ENCODE data around the gene KRT32. TPM values are rescaled to one million over a fixed set of nuclear protein-coding genes. Genes with fewer than 3 reads are reported as not detected.

Gene KRT32
- total RNA-seq, 1 experiment from 2014 or later: not detected

GRCh38 chr17:41500131-41500911 lies 33.1 kb upstream of the KRT32 start:
- no peaks in the 10 kb centered on the region for H3K27me3 ChIP-seq
- no peak overlapping the region for H3K27ac ChIP-seq
- no peaks in the 10 kb centered on the region for H3K9me3 ChIP-seq (replicated peaks)
- no peak overlapping the region for H3K4me3 ChIP-seq
- no peak for DNase-seq
- no peaks in the 10 kb centered on the region for H3K36me3 ChIP-seq
- H3K4me1 ChIP-seq: peaks cover 2% of the 10 kb centered on the region

- no peak overlapping the region for H3K4me3 ChIP-seq
- H3K27me3 ChIP-seq: no peaks in the 10 kb centered on the region
- H3K9me3 ChIP-seq (replicated peaks): no peaks in the 10 kb centered on the region
- H3K4me1 ChIP-seq: peaks cover 8% of the 10 kb centered on the region
- DNase-seq: no peak
- H3K27ac ChIP-seq: no peak overlapping the region
- H3K36me3 ChIP-seq: no peaks in the 10 kb centered on the region
Measured at GRCh38 chr17:41499714-41500113, 32.5 kb upstream of the KRT32 start.

GRCh38 chr17:41498276-41498675 lies 31.1 kb upstream of the KRT32 start:
- Histone ChIP-seq H3K27me3 (no peaks in the 10 kb centered on the region), H3K4me1 (peaks cover 14% of the 10 kb centered on the region), H3K4me3 (no peak overlapping the region), H3K36me3 (no peaks in the 10 kb centered on the region), H3K9me3 (replicated peaks) (no peaks in the 10 kb centered on the region), H3K27ac (no peak overlapping the region)
- no peak for DNase-seq

GRCh38 chr17:41496803-41497484 lies 29.8 kb upstream of the KRT32 start:
- H3K9me3 ChIP-seq (replicated peaks): no peaks in the 10 kb centered on the region
- peaks cover 14% of the 10 kb centered on the region for H3K4me1 ChIP-seq
- H3K27me3 ChIP-seq: no peaks in the 10 kb centered on the region
- no peak overlapping the region for H3K27ac ChIP-seq
- peak; percentile 56 to 70 for DNase-seq
- H3K4me3 ChIP-seq: no peak overlapping the region
- H3K36me3 ChIP-seq: no peaks in the 10 kb centered on the region

GRCh38 chr17:41494524-41494923 lies 27.3 kb upstream of the KRT32 start:
- no peaks in the 10 kb centered on the region for H3K27me3 ChIP-seq
- H3K9me3 ChIP-seq (replicated peaks): no peaks in the 10 kb centered on the region
- H3K36me3 ChIP-seq: no peaks in the 10 kb centered on the region
- peak; percentile 61 to 66 for DNase-seq
- peak overlapping the region; percentile 10; the same call in 1 of the 2 replicates for H3K27ac ChIP-seq
- H3K4me3 ChIP-seq: no peak overlapping the region
- H3K4me1 ChIP-seq: peaks cover 14% of the 10 kb centered on the region

GRCh38 chr17:41492771-41493170 lies 25.6 kb upstream of the KRT32 start:
- H3K27me3 ChIP-seq: no peaks in the 10 kb centered on the region
- no peak overlapping the region for H3K27ac ChIP-seq
- H3K36me3 ChIP-seq: no peaks in the 10 kb centered on the region
- no peaks in the 10 kb centered on the region for H3K9me3 ChIP-seq (replicated peaks)
- peaks cover 14% of the 10 kb centered on the region for H3K4me1 ChIP-seq
- DNase-seq: peak; percentile 32 to 45
- H3K4me3 ChIP-seq: no peak overlapping the region

GRCh38 chr17:41492351-41492750 lies 25.2 kb upstream of the KRT32 start:
- H3K27me3 ChIP-seq: no peaks in the 10 kb centered on the region
- no peaks in the 10 kb centered on the region for H3K9me3 ChIP-seq (replicated peaks)
- H3K27ac ChIP-seq: no peak overlapping the region
- DNase-seq: no peak
- no peak overlapping the region for H3K4me3 ChIP-seq
- H3K36me3 ChIP-seq: no peaks in the 10 kb centered on the region
- peaks cover 14% of the 10 kb centered on the region for H3K4me1 ChIP-seq

GRCh38 chr17:41491476-41491875 lies 24.3 kb upstream of the KRT32 start:
- Histone ChIP-seq H3K27me3 (no peaks in the 10 kb centered on the region), H3K27ac (no peak overlapping the region), H3K4me3 (no peak overlapping the region), H3K36me3 (no peaks in the 10 kb centered on the region), H3K4me1 (peaks cover 14% of the 10 kb centered on the region), H3K9me3 (replicated peaks) (no peaks in the 10 kb centered on the region)
- DNase-seq: no peak

- H3K4me1 ChIP-seq: peaks cover 12% of the 10 kb centered on the region
- no peak for DNase-seq
- H3K4me3 ChIP-seq: no peak overlapping the region
- H3K9me3 ChIP-seq (replicated peaks): no peaks in the 10 kb centered on the region
- H3K27me3 ChIP-seq: no peaks in the 10 kb centered on the region
- H3K27ac ChIP-seq: no peak overlapping the region
- H3K36me3 ChIP-seq: no peaks in the 10 kb centered on the region
Measured at GRCh38 chr17:41490000-41490990, 23.1 kb upstream of the KRT32 start.

GRCh38 chr17:41489531-41489930 lies 22.3 kb upstream of the KRT32 start, which contains the start of gene KRT36:
Gene KRT36, minus strand, starts transcription at chr17:41489910. Its CDS starts 46 bp downstream, at chr17:41489864.
- Histone ChIP-seq H3K4me3 (no peak within 1 kb of the TSS), H3K27ac (no peak within 1 kb of the TSS), H3K36me3 (no peaks in the 10 kb centered on the region), H3K4me1 (peaks cover 5% of the 10 kb centered on the region), H3K9me3 (replicated peaks) (no peaks in the 10 kb centered on the region), H3K27me3 (no peaks in the 10 kb centered on the region)
- DNase-seq: no peak

GRCh38 chr17:41486809-41487530 lies 19.8 kb upstream of the KRT32 start:
- DNase-seq: no peak
- Histone ChIP-seq H3K4me3 (no peak overlapping the region), H3K27ac (no peak overlapping the region), H3K27me3 (no peaks in the 10 kb centered on the region), H3K9me3 (replicated peaks) (no peaks in the 10 kb centered on the region), H3K36me3 (no peaks in the 10 kb centered on the region), H3K4me1 (no peaks in the 10 kb centered on the region)

- no peaks in the 10 kb centered on the region for H3K27me3 ChIP-seq
Measured at GRCh38 chr17:41486316-41486715, 19.1 kb upstream of the KRT32 start.

GRCh38 chr17:41484920-41485904 lies 18.0 kb upstream of the KRT32 start:
- Histone ChIP-seq H3K4me3 (no peak overlapping the region), H3K36me3 (no peaks in the 10 kb centered on the region), H3K4me1 (no peaks in the 10 kb centered on the region), H3K9me3 (replicated peaks) (no peaks in the 10 kb centered on the region), H3K27ac (no peak overlapping the region), H3K27me3 (no peaks in the 10 kb centered on the region)
- DNase-seq: no peak

More at GRCh38 chr17:41486316-41486715, 19.1 kb upstream of the KRT32 start:
- no peak overlapping the region for H3K4me3 ChIP-seq
- H3K9me3 ChIP-seq (replicated peaks): no peaks in the 10 kb centered on the region
- no peak for DNase-seq
- H3K36me3 ChIP-seq: no peaks in the 10 kb centered on the region
- no peak overlapping the region for H3K27ac ChIP-seq
- no peaks in the 10 kb centered on the region for H3K4me1 ChIP-seq

Measured in SJCRH30 (cell line).